ENCODE measurements around the gene GLUL.

GLUL gene

DNA sequence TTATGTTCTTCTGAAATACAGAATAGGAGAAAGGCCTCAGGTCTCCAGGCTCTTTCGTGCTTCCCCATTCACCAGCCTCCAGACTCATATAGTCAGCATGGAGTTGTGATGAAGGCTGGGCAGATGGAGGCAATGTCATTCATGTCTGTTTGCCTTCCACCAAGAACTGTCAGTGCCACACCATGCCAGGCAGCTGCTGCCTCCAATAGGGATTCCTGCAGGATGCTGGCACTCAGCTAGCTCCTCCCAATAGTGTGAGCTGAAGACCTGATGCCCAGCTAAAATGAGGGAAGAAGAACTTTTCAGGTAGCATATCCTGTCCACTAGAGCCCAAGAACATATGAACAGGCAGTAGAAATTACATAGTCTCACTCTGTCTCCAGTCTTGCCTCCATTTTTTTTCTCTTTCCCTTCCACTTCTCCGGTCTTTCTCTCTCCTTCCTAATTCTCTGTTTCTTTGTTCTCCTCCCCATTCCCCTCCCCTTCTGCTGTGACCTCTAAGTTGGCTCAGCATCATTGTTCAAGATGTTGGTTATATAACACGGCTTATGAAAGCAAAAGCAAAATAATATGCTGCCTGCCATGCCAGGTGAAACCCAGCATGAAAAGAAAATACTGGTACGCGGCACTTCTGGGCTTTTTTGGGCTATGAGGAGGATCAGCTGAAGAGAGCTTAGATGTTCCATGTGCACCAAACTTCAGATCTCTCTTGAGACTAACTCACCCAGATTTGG, 17.3 kb downstream of the GLUL start:
- Histone ChIP-seq H3K4me3 (ENCODE audit: low read length) (no peak overlapping the region), H3K4me1 (ENCODE audit: control insufficient read depth, insufficient read depth, low read length) (no peaks in the 10 kb centered on the region), H3K27me3 (ENCODE audit: control insufficient read depth, insufficient read depth, low read length) (no peaks in the 10 kb centered on the region), H3K9ac (ENCODE audit: low read length) (no peak overlapping the region), H3K27ac (ENCODE audit: low read depth, low read length) (no peak overlapping the region), H3K36me3 (ENCODE audit: control insufficient read depth, insufficient read depth, low read length) (no peaks in the 10 kb centered on the region)

DNA sequence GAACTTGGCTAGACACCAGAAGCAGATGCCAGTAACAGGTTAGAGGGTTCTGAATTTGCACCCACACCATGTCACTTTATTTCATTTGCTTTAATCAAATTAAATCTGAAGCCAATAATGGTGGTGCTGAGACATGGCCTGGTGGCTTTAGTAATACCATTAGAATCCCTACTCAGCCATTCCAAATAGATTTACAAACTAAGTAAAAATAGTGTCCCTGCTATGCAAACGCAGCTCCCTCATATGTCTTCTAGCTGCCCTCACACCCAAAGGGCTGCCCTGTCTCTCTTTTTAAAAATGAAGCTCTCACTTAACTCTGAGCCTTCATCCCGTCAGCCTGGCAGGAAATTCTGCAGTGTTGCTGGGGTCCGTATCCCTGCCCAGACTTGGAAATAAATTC, 21.1 kb downstream of the GLUL start:
- H3K27me3 ChIP-seq (ENCODE audit: control insufficient read depth, insufficient read depth, low read length) = no peaks in the 10 kb centered on the region
- no peak overlapping the region for H3K4me3 ChIP-seq (ENCODE audit: low read length)
- no peak overlapping the region for H3K9ac ChIP-seq (ENCODE audit: low read length)
- no peak overlapping the region for H3K27ac ChIP-seq (ENCODE audit: low read depth, low read length)
- no peaks in the 10 kb centered on the region for H3K4me1 ChIP-seq (ENCODE audit: control insufficient read depth, insufficient read depth, low read length)
- H3K36me3 ChIP-seq (ENCODE audit: control insufficient read depth, insufficient read depth, low read length) = no peaks in the 10 kb centered on the region

DNA sequence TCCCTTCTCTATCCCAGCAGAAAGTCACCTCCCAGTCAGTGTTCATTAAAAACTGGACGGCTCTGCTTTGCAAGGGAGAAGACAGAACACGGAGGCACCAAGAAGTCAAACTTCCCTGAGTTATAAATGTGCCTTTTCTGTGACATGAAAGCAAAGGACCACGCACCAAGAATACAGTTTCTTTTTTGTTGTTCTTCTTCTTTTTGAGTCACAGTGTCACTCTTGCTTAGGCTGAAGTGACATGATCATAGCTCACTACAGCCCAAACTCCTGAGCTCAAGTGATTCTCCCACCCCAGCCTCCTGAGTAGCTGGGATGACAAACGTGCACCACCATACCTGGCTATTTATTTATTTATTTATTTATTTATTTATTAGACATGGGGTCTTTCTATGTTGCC, 22.7 kb downstream of the GLUL start:
- H3K27ac ChIP-seq (ENCODE audit: low read depth, low read length) = no peak overlapping the region
- H3K4me3 ChIP-seq (ENCODE audit: low read length) = no peak overlapping the region
- H3K36me3 ChIP-seq (ENCODE audit: control insufficient read depth, insufficient read depth, low read length) = no peaks in the 10 kb centered on the region
- H3K4me1 ChIP-seq (ENCODE audit: control insufficient read depth, insufficient read depth, low read length) = no peaks in the 10 kb centered on the region
- no peak overlapping the region for H3K9ac ChIP-seq (ENCODE audit: low read length)
- H3K27me3 ChIP-seq (ENCODE audit: control insufficient read depth, insufficient read depth, low read length) = no peaks in the 10 kb centered on the region

DNA sequence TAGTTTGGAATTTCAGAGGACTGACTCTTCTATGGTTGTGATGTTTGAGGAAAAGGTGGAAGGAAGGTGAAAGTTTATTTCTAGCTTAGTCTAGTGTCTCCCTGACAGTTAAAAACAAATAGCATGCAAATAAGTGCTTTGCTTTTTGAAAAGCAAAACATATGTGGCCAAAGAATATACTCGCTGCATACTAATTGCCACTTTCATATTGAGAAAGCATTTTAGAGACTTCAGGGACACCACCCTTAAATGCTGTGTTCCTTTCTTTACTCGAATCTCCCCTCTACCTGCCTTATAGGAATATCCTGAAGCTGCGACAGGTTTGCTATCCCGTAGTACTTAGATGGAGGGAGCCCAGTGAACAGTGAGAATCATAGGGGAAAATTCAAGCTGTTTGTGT, 23.2 kb downstream of the GLUL start:
- H3K9ac ChIP-seq (ENCODE audit: low read length) = no peak overlapping the region
- H3K36me3 ChIP-seq (ENCODE audit: control insufficient read depth, insufficient read depth, low read length) = no peaks in the 10 kb centered on the region
- no peaks in the 10 kb centered on the region for H3K27me3 ChIP-seq (ENCODE audit: control insufficient read depth, insufficient read depth, low read length)
- no peaks in the 10 kb centered on the region for H3K4me1 ChIP-seq (ENCODE audit: control insufficient read depth, insufficient read depth, low read length)
- no peak overlapping the region for H3K4me3 ChIP-seq (ENCODE audit: low read length)
- H3K27ac ChIP-seq (ENCODE audit: low read depth, low read length) = no peak overlapping the region

DNA sequence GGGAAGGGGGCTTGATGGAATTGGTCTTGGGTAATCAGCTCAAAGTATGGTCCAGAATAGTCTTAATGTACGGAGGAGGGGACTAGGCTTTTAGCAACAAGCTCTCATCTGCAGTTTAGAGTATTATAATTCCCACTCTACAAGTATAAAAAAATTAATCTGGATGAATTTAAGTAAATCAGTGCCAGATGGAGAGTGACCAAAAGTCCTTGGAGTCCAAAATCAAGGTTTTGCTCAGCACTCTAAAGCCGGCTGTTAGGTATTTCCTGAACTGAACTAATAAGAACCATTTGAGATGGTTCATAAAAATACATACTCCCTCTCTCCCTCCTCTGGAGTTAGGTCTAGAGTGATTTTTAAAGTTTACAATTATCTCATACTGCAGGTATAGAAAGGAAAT, 23.7 kb downstream of the GLUL start:
- H3K36me3 ChIP-seq (ENCODE audit: control insufficient read depth, insufficient read depth, low read length) = no peaks in the 10 kb centered on the region
- no peaks in the 10 kb centered on the region for H3K4me1 ChIP-seq (ENCODE audit: control insufficient read depth, insufficient read depth, low read length)
- H3K9ac ChIP-seq (ENCODE audit: low read length) = no peak overlapping the region
- no peaks in the 10 kb centered on the region for H3K27me3 ChIP-seq (ENCODE audit: control insufficient read depth, insufficient read depth, low read length)
- no peak overlapping the region for H3K27ac ChIP-seq (ENCODE audit: low read depth, low read length)
- H3K4me3 ChIP-seq (ENCODE audit: low read length) = no peak overlapping the region

DNA sequence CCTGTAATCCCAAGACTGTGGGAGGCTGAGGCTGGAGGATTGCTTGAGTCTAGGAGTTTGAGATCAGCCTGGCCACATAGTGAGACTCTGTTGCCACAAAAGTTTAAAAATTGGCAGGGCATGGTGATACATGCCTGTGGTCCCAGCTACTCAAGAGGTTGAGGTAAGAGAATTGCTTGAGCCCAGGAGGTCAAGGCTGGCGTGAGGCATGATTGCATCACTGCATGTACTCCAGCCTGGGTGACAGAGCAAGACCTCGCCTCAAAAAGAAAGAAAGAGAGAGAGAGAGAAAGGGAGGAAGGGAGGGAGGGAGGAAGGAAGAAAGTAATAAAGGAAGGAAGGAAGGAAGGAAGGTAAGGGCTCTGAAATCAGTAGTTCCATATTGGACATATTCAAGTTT, 25.0 kb downstream of the GLUL start:
- Histone ChIP-seq H3K36me3 (ENCODE audit: control insufficient read depth, insufficient read depth, low read length) (no peaks in the 10 kb centered on the region), H3K9ac (ENCODE audit: low read length) (no peak overlapping the region), H3K27me3 (ENCODE audit: control insufficient read depth, insufficient read depth, low read length) (no peaks in the 10 kb centered on the region), H3K4me3 (ENCODE audit: low read length) (no peak overlapping the region), H3K27ac (ENCODE audit: low read depth, low read length) (no peak overlapping the region), H3K4me1 (ENCODE audit: control insufficient read depth, insufficient read depth, low read length) (no peaks in the 10 kb centered on the region)

DNA sequence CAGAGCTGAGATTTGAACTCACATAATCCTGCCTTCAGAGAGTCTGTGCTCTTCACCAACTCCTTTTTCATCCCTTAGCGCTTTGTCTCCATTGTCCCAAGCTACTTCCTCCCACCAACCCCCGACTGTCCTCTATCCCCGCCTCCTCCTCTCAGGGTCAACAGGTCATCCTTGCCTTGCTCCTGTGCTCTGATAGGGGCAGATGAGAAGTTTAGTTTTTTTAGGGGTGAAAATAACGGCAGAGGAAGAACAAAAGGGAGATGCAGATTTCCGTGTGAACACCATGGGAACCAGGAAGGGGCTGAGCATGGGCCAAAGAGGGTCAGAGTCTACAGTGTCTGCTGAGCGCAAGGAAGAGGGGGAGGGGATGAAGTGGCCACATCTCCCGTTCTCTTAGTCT, 31.9 kb downstream of the GLUL start:
- H3K36me3 ChIP-seq (ENCODE audit: control insufficient read depth, insufficient read depth, low read length) = no peaks in the 10 kb centered on the region
- H3K27ac ChIP-seq (ENCODE audit: low read depth, low read length) = no peak overlapping the region
- H3K27me3 ChIP-seq (ENCODE audit: control insufficient read depth, insufficient read depth, low read length) = no peaks in the 10 kb centered on the region
- H3K4me3 ChIP-seq (ENCODE audit: low read length) = no peak overlapping the region
- H3K9ac ChIP-seq (ENCODE audit: low read length) = no peak overlapping the region
- H3K4me1 ChIP-seq (ENCODE audit: control insufficient read depth, insufficient read depth, low read length) = no peaks in the 10 kb centered on the region

DNA sequence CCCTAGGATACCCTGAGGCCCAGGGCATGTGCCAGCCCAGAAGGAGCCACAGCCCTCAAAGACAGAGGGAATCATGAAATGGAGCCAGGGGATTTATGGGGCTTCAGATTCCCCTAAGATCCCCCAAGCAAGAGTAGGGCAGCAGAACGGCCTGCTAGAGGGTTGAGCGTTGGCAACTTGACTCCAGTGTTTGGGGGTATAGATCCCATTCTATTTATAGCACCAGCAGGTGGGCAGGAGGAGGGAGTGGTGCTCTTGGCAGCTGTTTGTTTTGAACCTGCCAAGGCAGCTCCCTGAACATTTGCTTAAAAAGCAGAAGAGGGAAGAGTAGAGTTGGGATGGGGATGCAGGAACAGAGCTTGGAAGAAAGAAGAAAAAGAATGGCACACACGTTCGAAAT, 33.7 kb downstream of the GLUL start:
- Histone ChIP-seq H3K36me3 (ENCODE audit: control insufficient read depth, insufficient read depth, low read length) (no peaks in the 10 kb centered on the region), H3K4me3 (ENCODE audit: low read length) (no peak overlapping the region), H3K27ac (ENCODE audit: low read depth, low read length) (no peak overlapping the region), H3K27me3 (ENCODE audit: control insufficient read depth, insufficient read depth, low read length) (no peaks in the 10 kb centered on the region), H3K4me1 (ENCODE audit: control insufficient read depth, insufficient read depth, low read length) (no peaks in the 10 kb centered on the region), H3K9ac (ENCODE audit: low read length) (no peak overlapping the region)

DNA sequence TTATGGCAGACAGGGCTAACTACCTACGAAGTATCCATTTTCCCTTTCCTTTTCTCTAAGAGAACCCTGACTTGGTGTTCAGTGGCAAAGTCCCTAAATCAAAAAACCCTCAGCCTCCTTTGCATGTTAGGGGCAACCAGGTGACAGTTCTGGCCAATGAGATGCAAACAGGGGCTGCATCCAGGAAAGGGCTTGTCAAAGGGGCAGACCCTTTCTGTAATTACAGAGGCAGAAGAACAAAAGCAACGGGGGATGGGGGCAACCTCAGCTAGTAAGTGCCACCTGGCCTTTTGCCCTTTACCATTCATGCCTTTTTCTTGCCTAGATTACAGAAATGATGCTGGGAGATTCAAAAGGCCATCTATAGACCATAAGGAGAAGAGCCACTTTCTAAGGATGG, 34.4 kb downstream of the GLUL start:
- Histone ChIP-seq H3K27ac (ENCODE audit: low read depth, low read length) (no peak overlapping the region), H3K4me1 (ENCODE audit: control insufficient read depth, insufficient read depth, low read length) (no peaks in the 10 kb centered on the region), H3K4me3 (ENCODE audit: low read length) (no peak overlapping the region), H3K9ac (ENCODE audit: low read length) (no peak overlapping the region), H3K27me3 (ENCODE audit: control insufficient read depth, insufficient read depth, low read length) (no peaks in the 10 kb centered on the region), H3K36me3 (ENCODE audit: control insufficient read depth, insufficient read depth, low read length) (no peaks in the 10 kb centered on the region)

DNA sequence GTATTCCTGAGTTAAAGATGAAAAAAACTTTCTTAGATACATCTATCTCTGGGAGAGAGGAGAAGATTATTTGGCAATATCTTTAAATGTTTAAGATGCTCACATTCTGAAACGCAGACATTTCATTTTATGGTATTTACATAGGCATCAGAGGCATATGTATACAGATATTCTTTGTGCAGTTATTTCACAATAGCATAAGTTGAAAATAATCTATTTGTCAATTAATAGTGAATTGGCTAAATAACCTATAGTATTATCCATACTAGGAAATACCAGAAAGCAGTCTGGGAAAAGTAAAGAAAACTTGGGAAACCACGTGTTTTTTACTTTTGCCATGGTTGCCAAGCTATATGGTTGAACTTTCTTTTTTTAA, 35.9 kb downstream of the GLUL start:
- H3K4me1 ChIP-seq (ENCODE audit: control insufficient read depth, insufficient read depth, low read length) = no peaks in the 10 kb centered on the region
- no peaks in the 10 kb centered on the region for H3K27me3 ChIP-seq (ENCODE audit: control insufficient read depth, insufficient read depth, low read length)
- H3K4me3 ChIP-seq (ENCODE audit: low read length) = no peak overlapping the region
- no peak overlapping the region for H3K9ac ChIP-seq (ENCODE audit: low read length)
- no peak overlapping the region for H3K27ac ChIP-seq (ENCODE audit: low read depth, low read length)
- H3K36me3 ChIP-seq (ENCODE audit: control insufficient read depth, insufficient read depth, low read length) = no peaks in the 10 kb centered on the region

DNA sequence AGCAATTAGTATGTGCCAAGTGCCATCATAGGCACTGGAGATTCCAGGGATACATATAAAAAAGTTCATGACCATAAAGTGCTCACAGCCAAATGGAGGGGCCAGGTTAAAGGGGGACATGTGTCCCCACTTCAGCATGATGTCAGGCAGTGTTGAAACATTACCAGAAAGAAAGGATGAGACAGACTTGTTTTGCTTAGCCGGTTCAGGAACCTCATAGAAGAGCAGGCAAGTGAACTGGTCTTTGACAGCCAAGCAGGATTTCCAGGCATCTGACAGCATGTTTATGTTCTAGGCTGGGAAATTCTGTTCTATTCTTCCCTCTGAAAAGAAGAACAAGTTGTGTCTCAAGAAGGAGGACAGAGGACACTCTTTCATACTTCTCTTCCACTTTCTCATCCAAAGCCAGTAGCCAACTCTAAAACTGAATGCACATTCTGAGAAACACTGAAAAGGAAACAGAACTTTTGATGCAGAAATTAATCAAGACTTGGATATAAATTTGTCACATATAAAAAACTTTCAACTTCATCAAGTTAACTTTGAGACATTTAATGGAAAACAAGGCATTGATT, 39.7 kb downstream of the GLUL start:
- Histone ChIP-seq H3K4me1 (ENCODE audit: control insufficient read depth, insufficient read depth, low read length) (no peaks in the 10 kb centered on the region), H3K27ac (ENCODE audit: low read depth, low read length) (no peak overlapping the region), H3K36me3 (ENCODE audit: control insufficient read depth, insufficient read depth, low read length) (no peaks in the 10 kb centered on the region)

DNA sequence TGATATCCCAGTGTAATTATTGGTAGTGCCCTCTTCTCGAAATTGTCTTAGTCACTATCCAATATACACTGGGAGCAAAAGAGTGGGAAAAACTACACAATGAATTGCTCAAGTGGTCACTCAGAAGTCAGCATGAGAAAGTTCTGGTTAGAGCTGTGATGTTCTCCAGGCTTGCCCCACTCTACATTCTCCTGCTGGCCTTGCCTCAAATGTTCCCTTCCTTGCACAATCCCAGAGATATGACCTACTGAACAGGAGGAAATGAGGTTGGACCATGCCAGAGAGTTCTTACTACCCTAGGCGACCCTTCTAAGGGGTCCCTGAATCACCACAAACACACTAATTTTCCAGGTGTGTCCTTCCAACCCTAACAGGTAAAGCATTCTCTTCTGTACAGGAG, 40.8 kb downstream of the GLUL start:
- Histone ChIP-seq H3K4me3 (ENCODE audit: low read length) (no peak overlapping the region), H3K27ac (ENCODE audit: low read depth, low read length) (no peak overlapping the region), H3K4me1 (ENCODE audit: control insufficient read depth, insufficient read depth, low read length) (no peaks in the 10 kb centered on the region), H3K36me3 (ENCODE audit: control insufficient read depth, insufficient read depth, low read length) (no peaks in the 10 kb centered on the region), H3K27me3 (ENCODE audit: control insufficient read depth, insufficient read depth, low read length) (no peaks in the 10 kb centered on the region), H3K9ac (ENCODE audit: low read length) (no peak overlapping the region)

More for the DNA sequence above, 39.7 kb downstream of the GLUL start:
- H3K4me3 ChIP-seq (ENCODE audit: low read length) = no peak overlapping the region
- no peak overlapping the region for H3K9ac ChIP-seq (ENCODE audit: low read length)
- no peaks in the 10 kb centered on the region for H3K27me3 ChIP-seq (ENCODE audit: control insufficient read depth, insufficient read depth, low read length)
